ENCODE measurements around the gene DPH3.

DNA sequence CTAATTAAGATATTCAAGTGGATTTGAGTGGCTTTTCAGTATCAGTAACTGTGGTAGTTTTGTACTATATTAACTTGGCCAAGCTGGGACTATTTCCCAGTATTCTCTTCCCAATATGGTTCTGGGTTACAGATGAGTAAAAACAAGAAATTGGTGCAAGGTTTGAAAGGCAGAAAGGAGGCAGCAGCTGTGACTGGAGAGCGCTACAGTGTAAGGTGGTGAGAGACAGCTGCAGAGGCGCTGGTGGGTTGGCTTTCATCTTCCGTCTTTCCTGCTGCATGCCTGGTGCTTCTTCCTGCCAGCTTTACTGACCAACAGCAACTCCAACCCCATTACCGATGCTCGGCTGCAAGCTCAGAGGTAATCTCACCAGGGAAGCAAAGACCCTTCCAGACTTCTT is 9.8 kb downstream of the DPH3 start:
- TF ChIP-seq, protein P1, sequence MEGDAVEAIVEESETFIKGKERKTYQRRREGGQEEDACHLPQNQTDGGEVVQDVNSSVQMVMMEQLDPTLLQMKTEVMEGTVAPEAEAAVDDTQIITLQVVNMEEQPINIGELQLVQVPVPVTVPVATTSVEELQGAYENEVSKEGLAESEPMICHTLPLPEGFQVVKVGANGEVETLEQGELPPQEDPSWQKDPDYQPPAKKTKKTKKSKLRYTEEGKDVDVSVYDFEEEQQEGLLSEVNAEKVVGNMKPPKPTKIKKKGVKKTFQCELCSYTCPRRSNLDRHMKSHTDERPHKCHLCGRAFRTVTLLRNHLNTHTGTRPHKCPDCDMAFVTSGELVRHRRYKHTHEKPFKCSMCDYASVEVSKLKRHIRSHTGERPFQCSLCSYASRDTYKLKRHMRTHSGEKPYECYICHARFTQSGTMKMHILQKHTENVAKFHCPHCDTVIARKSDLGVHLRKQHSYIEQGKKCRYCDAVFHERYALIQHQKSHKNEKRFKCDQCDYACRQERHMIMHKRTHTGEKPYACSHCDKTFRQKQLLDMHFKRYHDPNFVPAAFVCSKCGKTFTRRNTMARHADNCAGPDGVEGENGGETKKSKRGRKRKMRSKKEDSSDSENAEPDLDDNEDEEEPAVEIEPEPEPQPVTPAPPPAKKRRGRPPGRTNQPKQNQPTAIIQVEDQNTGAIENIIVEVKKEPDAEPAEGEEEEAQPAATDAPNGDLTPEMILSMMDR (IDR thresholded peaks at IDR 0.05): no peak
- TF ChIP-seq POLR2A (IDR thresholded peaks at IDR 0.05): no peak
